HG03196 (cell line): Measurements from ENCODE around the gene MRPS16.
"Not testable (repeated sequence)": the region's sequence is repeated elsewhere in the genome, so short reads cannot be mapped to it uniquely, and the experiment has no call there.

Experiments
- ATAC-seq: cut with Tn5 transposase; IDR thresholded peaks from one replicate; pipeline ENCODE4 v1.9.1; 2021; ENCODE audit not compliant: unreplicated experiment

MRPS16 gene

GRCh38 chr10:73252445-73253224 lies at the start of gene MRPS16:
Gene MRPS16, minus strand, starts transcription at chr10:73252644. Its CDS starts 162 bp downstream, at chr10:73252482.
- peak; percentile 78 for ATAC-seq

- ATAC-seq: no peak
These were observed 44.5 kb upstream of the MRPS16 start for GRCh38 chr10:73296946-73297345.

DNA sequence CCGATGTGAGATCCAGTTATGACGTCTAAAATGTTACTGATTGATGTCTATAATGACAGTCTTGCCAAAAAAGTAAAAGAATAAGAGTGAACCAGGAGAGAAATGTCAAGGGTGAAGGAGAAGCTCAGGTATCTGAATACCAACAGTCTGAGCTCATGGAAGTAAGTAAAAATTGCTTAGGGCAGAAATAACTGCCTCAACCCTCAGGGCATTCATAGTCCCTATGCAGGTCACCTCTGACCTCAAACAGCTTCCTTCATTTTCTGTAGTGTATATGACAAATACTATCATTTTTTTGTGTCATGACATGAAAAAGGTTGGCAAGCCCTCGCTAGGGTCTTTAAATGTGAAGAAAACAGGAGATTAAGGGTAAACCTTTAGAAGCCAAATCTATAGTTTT lies 41.0 kb upstream of the MRPS16 start:
- no peak for ATAC-seq

- ATAC-seq: no peak
These were observed 37.5 kb upstream of the MRPS16 start for GRCh38 chr10:73289958-73290357.

- ATAC-seq: no peak
These were observed 35.0 kb upstream of the MRPS16 start for GRCh38 chr10:73287441-73287840.

DNA sequence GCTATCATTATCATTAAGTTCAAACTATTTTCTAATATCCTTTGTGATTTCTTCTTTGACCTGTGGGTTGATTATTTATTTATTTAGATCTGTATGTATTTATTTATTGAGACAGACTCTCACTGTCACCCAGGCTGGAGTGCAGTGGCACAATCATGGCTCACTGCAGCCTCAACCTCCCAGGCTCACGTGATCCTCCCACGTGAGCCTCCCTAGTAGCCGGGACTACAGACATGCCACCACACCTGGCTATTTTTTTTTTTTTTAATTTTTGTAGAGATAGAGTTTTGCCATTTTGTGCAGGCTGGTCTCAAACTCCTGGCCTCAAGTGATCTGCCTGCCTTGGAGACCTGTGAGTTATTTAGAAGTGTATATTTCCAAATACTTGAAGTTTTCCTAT lies 28.7 kb upstream of the MRPS16 start:
- ATAC-seq: no peak

GRCh38 chr10:73264423-73264822 lies 12.0 kb upstream of the MRPS16 start:
- ATAC-seq: no peak

DNA sequence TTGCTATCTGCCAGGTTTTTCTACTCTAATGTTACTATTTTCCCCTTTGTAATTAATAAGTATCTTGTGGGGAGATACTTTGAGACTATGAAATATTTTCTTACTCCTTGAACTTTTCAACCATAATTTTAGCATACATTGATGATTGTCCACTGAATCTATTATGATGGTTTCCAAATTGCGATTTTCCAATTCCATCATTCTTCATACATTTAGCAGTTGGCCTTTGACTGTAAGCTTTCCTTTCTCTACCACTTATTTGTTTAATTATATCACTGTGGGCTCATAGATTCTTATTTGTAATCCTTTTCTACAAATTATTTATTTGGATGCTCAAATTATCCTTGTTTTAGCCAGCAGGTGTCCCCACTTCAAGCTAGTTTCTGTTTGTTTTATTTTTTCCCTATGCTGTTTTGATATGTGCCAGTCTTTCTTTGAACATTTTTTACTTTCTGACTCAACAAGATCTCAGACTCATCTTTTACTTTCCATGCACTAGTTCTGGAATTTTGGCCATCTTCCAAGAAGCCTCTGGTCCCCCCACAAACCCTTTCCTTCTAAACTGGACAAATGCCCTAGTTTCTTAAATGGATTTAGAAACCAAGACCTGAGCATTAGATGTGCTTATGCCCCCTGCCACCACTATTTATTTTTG lies 11.4 kb upstream of the MRPS16 start:
- no peak for ATAC-seq

DNA sequence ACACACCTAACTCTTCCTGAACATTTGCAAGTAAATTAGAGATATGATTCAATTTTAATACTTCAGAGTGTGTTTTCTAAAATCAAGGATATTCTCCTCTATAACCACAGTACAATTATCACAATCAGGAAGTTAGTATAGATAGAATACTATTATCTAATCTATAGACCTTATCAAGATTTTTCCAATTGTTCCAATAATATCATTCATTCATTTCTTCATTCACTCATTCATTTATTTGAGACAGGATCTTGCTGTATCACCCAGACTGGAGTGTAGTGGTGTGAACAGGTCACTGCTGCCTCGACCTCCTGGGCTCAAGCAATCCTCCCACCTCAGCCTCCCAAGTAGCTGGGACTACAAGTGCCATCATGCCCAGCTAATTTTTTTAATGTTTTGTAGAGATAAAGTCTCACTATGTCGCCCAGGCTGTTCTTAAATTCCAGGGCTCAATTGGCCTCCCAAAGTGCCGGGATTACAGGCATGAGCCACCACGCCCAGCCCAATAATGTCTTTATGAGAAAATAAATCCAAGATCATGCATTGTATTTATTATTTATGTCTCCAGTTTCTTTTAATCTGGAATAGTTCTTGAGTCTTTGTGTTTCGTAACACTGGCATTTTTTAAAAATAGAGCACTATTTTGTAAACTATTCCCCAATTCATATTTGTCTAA lies 10.6 kb upstream of the MRPS16 start:
- no peak for ATAC-seq

DNA sequence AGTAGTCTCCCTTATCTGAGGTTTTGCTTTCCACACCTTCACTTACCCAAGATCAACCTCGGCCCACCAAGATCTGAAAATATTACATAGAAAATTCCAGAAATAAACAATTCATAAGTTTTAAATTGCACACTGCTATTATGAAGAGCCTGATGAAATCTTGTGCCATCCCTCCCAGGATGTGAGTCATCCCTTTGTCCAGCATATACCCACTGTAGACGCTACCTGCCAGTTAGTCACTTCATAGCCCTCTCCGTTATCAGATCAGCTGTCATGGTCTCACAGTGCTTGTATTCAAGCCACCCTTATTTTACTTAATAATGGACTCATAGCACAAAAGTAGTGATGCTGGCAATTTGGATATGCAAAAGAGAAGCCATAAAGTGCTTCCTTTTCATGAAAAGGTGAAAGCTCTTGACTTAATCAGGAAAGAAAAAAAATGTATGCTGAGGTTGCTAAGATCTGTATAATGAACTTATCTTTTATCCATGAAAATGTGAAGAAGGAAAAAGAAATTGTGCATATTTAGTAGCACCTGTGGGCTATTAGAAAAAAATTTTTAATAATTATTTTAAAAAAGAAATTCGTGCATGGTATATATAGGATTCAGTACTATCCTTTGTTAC lies 9.8 kb upstream of the MRPS16 start:
- no peak for ATAC-seq

GRCh38 chr10:73261362-73261995 lies 9.0 kb upstream of the MRPS16 start:
- no peak for ATAC-seq

- ATAC-seq: not testable (repeated sequence)
These were observed 6.2 kb upstream of the MRPS16 start for GRCh38 chr10:73258612-73259011.

GRCh38 chr10:73253225-73253555 lies 746 bp upstream of the MRPS16 start:
- ATAC-seq: peak; percentile 3

GRCh38 chr10:73251683-73252444 lies 580 bp downstream of the MRPS16 start:
- ATAC-seq: peak; percentile 41

- ATAC-seq: no peak
These were observed 4.2 kb downstream of the MRPS16 start for GRCh38 chr10:73248259-73248724.

DNA sequence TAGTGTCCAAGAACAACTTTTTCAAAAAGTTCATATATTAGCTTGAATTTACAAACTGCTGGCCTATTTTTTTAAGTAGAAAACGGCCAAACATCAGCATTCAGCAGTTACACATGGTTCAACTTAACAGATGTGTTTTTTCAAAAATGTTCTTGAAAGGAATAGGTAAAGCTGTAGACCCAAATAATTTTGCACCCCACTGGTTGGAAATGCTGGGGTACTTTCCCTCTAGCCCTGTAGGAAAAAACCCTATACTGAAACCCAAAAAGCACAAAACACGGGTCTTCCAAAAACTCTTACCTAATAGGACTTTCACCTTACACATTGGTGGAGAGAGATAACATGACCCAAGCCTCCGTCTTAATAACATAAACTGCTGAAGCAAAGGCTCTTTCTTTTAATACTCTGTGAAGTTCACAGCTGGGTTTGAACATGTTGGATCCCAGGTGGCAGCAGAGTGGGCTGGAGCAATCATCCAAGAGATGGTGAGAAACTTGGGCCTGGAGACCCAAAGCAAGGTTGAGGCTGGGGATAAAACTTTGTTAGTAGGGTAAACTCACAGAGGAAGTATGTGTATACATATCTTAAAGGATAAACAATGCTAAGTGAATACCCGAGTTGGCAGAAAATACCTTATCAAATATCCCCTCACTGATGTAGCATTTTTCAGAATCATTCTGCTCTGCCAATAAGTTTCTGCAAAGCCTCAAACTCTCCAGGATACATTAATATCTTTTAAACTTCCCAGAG lies 4.8 kb downstream of the MRPS16 start:
- no peak for ATAC-seq

GRCh38 chr10:73246646-73247508 lies 5.6 kb downstream of the MRPS16 start, which contains the start of gene DNAJC9:
Gene DNAJC9, minus strand, starts transcription at chr10:73247255. Its CDS starts 66 bp downstream, at chr10:73247189.
- ATAC-seq: peak; percentile 83

DNA sequence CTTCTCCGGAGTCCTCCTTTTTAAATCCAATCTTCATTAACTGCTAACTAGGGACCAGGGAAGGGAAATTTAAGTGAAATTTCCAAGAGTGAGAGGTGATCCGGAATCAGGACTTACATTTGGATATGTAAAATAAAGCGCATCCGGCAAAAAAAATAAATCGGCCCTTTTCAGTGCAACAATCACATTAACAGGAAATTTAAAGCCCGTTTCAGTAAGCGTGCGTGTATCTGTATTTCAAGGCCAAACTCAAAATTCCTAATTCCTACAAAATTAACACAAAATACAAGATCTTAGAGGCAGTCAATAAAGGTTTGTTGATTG lies 6.2 kb downstream of the MRPS16 start:
- ATAC-seq: no peak
